Loucy (cell line): ENCODE data around the gene DDX17.

Source experiments
- EZH2phosphoT487 ChIP-seq: fragments of 200-600 bp; IDR thresholded peaks from 2 replicates; pipeline ENCODE4 v1.6.1; 2018; ENCODE audit warnings: antibody characterized with exemption, mild to moderate bottlenecking, moderate library complexity, borderline replicate concordance
- TF ChIP-seq, protein P1 (sequence below): fragments of 200-600 bp; sonication (generic); conservative IDR thresholded peaks from 2 replicates; pipeline ENCODE4 v1.5.1; 2014; ENCODE audit warnings: mild to moderate bottlenecking, antibody characterized with exemption, low read length

DNA sequence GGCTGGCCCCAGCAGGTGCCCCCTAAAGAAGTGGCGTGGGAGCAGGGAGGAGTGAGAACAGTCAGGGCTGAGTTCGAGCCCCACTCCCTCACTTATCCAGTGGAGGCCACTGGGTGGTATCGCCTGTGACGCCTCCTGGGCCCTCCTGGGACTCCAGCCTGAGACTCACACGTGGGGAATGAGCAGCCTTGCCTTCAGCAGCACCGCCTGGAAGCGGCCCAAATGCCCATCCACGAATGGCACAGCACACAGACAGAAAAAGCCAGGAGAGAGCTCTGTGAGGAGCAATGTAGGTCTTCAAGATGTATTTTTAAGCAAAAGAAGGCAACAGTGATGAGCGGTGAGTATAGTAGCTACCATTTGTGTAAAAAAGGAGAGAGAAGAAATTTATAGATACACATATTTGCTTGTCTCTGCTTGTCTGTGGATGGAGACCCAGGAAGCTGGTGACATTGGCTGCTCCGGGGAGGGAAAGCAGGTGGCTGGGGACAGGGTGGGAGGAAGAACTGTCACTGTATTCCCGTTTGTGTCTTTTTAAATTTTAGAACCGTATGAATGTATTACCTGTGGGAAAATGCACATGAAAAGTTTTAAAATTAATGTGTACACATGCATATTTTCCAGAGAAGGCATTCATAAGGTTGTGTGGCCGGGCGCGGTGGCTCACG lies 64.4 kb downstream of the DDX17 start:
- TF ChIP-seq, protein P1, sequence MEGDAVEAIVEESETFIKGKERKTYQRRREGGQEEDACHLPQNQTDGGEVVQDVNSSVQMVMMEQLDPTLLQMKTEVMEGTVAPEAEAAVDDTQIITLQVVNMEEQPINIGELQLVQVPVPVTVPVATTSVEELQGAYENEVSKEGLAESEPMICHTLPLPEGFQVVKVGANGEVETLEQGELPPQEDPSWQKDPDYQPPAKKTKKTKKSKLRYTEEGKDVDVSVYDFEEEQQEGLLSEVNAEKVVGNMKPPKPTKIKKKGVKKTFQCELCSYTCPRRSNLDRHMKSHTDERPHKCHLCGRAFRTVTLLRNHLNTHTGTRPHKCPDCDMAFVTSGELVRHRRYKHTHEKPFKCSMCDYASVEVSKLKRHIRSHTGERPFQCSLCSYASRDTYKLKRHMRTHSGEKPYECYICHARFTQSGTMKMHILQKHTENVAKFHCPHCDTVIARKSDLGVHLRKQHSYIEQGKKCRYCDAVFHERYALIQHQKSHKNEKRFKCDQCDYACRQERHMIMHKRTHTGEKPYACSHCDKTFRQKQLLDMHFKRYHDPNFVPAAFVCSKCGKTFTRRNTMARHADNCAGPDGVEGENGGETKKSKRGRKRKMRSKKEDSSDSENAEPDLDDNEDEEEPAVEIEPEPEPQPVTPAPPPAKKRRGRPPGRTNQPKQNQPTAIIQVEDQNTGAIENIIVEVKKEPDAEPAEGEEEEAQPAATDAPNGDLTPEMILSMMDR = no peak
- no peak for TF ChIP-seq EZH2phosphoT487
